ENCODE measurements around the gene ZNF564.
"Not testable (repeated sequence)": the region's sequence is repeated elsewhere in the genome, so short reads cannot be mapped to it uniquely, and the experiment has no call there.

The ZNF564 gene

GRCh38 chr19:12495002-12495802, 56.1 kb downstream of the ZNF564 start:
- H3K27me3 ChIP-seq (ENCODE audit: insufficient read depth, poor library complexity, severe bottlenecking) = no peaks in the 10 kb centered on the region
- DNase-seq (ENCODE audit: low read depth in 1 of 2, low spot score in 1 of 2) = peak; percentile 10 to 87
- TF ChIP-seq SPI1 (IDR thresholded peaks at IDR 0.05; ENCODE audit: borderline replicate concordance, low read depth) = no peak
- TF ChIP-seq, protein P1, sequence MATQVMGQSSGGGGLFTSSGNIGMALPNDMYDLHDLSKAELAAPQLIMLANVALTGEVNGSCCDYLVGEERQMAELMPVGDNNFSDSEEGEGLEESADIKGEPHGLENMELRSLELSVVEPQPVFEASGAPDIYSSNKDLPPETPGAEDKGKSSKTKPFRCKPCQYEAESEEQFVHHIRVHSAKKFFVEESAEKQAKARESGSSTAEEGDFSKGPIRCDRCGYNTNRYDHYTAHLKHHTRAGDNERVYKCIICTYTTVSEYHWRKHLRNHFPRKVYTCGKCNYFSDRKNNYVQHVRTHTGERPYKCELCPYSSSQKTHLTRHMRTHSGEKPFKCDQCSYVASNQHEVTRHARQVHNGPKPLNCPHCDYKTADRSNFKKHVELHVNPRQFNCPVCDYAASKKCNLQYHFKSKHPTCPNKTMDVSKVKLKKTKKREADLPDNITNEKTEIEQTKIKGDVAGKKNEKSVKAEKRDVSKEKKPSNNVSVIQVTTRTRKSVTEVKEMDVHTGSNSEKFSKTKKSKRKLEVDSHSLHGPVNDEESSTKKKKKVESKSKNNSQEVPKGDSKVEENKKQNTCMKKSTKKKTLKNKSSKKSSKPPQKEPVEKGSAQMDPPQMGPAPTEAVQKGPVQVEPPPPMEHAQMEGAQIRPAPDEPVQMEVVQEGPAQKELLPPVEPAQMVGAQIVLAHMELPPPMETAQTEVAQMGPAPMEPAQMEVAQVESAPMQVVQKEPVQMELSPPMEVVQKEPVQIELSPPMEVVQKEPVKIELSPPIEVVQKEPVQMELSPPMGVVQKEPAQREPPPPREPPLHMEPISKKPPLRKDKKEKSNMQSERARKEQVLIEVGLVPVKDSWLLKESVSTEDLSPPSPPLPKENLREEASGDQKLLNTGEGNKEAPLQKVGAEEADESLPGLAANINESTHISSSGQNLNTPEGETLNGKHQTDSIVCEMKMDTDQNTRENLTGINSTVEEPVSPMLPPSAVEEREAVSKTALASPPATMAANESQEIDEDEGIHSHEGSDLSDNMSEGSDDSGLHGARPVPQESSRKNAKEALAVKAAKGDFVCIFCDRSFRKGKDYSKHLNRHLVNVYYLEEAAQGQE (IDR thresholded peaks at IDR 0.05; ENCODE audit: insufficient replicate concordance, low read depth) = no peak
- no peak for TF ChIP-seq POLR2AphosphoS5 (IDR thresholded peaks at IDR 0.05; ENCODE audit: low read depth)
- no peak for TF ChIP-seq GABPA (IDR thresholded peaks at IDR 0.05; ENCODE audit: low read depth)
- no peak for TF ChIP-seq CTCF (IDR thresholded peaks at IDR 0.05; ENCODE audit: insufficient read depth, low read length)
- no peak overlapping the region; the same call in 1 of the 2 replicates for H3K4me3 ChIP-seq (replicated peaks; ENCODE audit: insufficient read depth, low read length)
- peak overlapping the region; percentile 61 for H3K27ac ChIP-seq (replicated peaks)

DNA sequence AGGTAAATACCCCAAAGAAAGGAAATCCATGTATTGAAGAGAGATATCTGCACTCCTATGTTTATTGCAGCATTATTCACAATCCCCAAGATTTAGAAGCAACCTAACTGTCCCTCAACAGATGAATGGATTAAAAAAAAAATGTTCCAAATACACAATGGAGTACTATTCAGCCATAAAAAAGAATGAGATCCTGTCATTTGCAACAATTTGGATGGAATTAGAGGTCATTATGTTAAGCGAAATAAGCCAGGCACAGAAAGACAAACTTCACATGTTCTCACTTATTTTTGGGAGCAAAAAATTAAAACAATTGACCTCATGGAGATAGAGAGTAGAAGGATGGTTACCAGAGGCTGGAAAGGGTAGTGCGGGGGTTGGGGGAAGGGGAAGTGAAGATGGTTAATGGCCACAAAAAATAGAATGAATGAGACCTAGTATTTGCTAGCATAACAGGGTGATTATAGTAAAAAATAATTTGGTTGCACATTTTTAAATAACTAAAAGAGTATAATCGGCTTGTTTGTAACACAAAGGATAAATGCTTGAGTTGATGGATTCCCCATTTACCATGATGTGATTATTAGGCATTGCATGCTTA, 56.9 kb downstream of the ZNF564 start:
- DNase-seq (ENCODE audit: low read depth in 1 of 2, low spot score in 1 of 2) = no peak
- H3K4me3 ChIP-seq (replicated peaks; ENCODE audit: insufficient read depth, low read length) = no peak overlapping the region

DNA sequence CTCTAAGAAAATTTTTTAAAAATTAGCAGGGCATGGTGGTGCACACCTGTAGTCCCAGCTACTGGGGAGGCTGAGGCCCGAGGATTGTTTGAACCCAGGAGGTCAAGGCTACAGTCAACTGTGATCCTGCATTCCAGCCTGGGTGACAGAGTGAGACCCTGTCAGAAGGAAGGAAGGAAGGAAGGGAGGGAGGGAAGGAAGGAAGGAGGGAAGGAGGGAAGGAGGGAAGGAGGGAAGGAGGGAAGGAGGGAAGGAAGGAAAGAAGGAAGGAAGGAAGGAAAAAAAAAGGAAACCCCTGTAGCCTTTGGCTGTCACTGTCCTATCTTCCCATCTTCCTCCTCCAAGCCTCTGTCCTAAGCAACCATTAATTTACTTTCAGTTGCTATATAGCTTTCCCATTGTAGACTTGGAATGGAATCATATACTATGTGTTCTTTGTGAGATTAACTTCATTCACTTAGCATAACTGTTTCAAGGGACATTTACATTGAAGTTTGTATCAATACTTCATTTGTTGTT, 65.0 kb downstream of the ZNF564 start:
- not testable (repeated sequence) for H3K27ac ChIP-seq (replicated peaks); DNase-seq (ENCODE audit: low read depth in 1 of 2, low spot score in 1 of 2); H3K27me3 ChIP-seq (ENCODE audit: insufficient read depth, poor library complexity, severe bottlenecking); H3K4me3 ChIP-seq (replicated peaks; ENCODE audit: insufficient read depth, low read length)

More for the DNA sequence above, 56.9 kb downstream of the ZNF564 start:
- no peak for TF ChIP-seq GABPA (IDR thresholded peaks at IDR 0.05; ENCODE audit: low read depth)
- TF ChIP-seq, protein P1 (IDR thresholded peaks at IDR 0.05; ENCODE audit: insufficient replicate concordance, low read depth) = no peak
- TF ChIP-seq CTCF (IDR thresholded peaks at IDR 0.05; ENCODE audit: insufficient read depth, low read length) = no peak
- TF ChIP-seq POLR2AphosphoS5 (IDR thresholded peaks at IDR 0.05; ENCODE audit: low read depth) = no peak
- TF ChIP-seq SPI1 (IDR thresholded peaks at IDR 0.05; ENCODE audit: borderline replicate concordance, low read depth) = no peak
- H3K27ac ChIP-seq (replicated peaks) = no peak overlapping the region
- no peaks in the 10 kb centered on the region for H3K27me3 ChIP-seq (ENCODE audit: insufficient read depth, poor library complexity, severe bottlenecking)

GRCh38 chr19:12485571-12485970, 65.7 kb downstream of the ZNF564 start:
- DNase-seq (ENCODE audit: low read depth in 1 of 2, low spot score in 1 of 2) = no peak
- TF ChIP-seq GABPA (IDR thresholded peaks at IDR 0.05; ENCODE audit: low read depth) (no peak), CTCF (IDR thresholded peaks at IDR 0.05; ENCODE audit: insufficient read depth, low read length) (no peak), POLR2AphosphoS5 (IDR thresholded peaks at IDR 0.05; ENCODE audit: low read depth) (no peak), SPI1 (IDR thresholded peaks at IDR 0.05; ENCODE audit: borderline replicate concordance, low read depth) (no peak)
- TF ChIP-seq, protein P1 (IDR thresholded peaks at IDR 0.05; ENCODE audit: insufficient replicate concordance, low read depth) = no peak
- Histone ChIP-seq H3K27ac (replicated peaks) (no peak overlapping the region), H3K27me3 (ENCODE audit: insufficient read depth, poor library complexity, severe bottlenecking) (no peaks in the 10 kb centered on the region), H3K4me3 (replicated peaks; ENCODE audit: insufficient read depth, low read length) (no peak overlapping the region)
